ENCODE results near the gene C19orf73.
A peak's percentile ranks its signal among the peaks of the same experiment; 100 is the strongest.
"Not testable (repeated sequence)": the region's sequence is repeated elsewhere in the genome, so short reads cannot be mapped to it uniquely, and the experiment has no call there.

The C19orf73 gene

DNA sequence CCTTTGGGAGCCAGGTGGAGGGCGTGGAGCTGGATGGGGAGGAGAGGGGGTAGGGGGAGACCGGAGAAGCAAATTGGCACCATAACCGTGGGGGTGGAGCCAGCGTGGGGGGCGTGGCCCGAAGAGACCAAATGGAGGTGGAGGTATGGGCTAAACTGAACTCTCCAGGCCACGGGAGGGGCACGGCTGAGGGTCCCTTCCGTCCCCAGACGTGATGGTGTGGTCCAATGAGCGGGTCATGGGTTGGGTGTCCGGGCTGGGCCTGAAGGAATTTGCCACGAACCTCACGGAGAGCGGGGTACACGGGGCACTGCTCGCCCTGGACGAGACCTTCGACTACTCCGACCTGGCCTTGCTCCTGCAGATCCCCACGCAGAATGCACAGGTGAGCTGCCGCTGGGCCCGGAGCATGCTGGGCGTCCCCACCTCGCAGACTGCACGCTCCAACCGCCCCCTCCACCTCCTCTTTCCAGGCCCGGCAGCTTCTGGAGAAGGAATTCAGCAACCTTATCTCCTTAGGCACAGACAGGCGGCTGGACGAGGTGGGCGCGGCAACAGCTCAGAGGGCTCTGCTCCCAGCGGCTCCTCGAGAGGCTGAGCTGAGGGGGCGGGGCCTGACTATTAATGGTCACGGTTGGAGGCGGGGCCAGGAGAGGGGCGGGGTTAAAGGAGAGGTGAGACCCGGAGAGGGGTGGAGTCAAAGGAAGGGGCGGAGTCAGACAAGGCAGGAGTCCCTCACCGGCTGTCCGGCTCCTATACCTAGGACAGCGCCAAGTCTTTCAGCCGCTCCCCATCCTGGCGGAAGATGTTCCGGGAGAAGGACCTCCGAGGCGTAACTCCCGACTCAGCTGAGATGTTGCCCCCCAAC is 30.1 kb upstream of the C19orf73 start:
- TF ChIP-seq, protein P1, sequence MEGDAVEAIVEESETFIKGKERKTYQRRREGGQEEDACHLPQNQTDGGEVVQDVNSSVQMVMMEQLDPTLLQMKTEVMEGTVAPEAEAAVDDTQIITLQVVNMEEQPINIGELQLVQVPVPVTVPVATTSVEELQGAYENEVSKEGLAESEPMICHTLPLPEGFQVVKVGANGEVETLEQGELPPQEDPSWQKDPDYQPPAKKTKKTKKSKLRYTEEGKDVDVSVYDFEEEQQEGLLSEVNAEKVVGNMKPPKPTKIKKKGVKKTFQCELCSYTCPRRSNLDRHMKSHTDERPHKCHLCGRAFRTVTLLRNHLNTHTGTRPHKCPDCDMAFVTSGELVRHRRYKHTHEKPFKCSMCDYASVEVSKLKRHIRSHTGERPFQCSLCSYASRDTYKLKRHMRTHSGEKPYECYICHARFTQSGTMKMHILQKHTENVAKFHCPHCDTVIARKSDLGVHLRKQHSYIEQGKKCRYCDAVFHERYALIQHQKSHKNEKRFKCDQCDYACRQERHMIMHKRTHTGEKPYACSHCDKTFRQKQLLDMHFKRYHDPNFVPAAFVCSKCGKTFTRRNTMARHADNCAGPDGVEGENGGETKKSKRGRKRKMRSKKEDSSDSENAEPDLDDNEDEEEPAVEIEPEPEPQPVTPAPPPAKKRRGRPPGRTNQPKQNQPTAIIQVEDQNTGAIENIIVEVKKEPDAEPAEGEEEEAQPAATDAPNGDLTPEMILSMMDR (IDR thresholded peaks at IDR 0.05; ENCODE audit: borderline replicate concordance, control extremely low read depth, extremely low read depth, insufficient read depth, missing control alignments) = no peak
- peak; percentile 93 for DNase-seq (ENCODE audit: low spot score)
- in situ Hi-C loops (cut with MboI; ENCODE audit: low sequenced_read_pairs, unreplicated experiment) = no loop called here

GRCh38 chr19:49148044-49148682 is 29.2 kb upstream of the C19orf73 start:
- in situ Hi-C loops (cut with MboI; ENCODE audit: low sequenced_read_pairs, unreplicated experiment) = no loop called here
- TF ChIP-seq, protein P1 (IDR thresholded peaks at IDR 0.05; ENCODE audit: borderline replicate concordance, control extremely low read depth, extremely low read depth, insufficient read depth, missing control alignments) = no peak
- DNase-seq (ENCODE audit: low spot score) = no peak

- in situ Hi-C loops (cut with MboI; ENCODE audit: low sequenced_read_pairs, unreplicated experiment); DNase-seq (ENCODE audit: low spot score): not testable (repeated sequence)
Observed at GRCh38 chr19:49146408-49146770, 27.4 kb upstream of the C19orf73 start.

DNA sequence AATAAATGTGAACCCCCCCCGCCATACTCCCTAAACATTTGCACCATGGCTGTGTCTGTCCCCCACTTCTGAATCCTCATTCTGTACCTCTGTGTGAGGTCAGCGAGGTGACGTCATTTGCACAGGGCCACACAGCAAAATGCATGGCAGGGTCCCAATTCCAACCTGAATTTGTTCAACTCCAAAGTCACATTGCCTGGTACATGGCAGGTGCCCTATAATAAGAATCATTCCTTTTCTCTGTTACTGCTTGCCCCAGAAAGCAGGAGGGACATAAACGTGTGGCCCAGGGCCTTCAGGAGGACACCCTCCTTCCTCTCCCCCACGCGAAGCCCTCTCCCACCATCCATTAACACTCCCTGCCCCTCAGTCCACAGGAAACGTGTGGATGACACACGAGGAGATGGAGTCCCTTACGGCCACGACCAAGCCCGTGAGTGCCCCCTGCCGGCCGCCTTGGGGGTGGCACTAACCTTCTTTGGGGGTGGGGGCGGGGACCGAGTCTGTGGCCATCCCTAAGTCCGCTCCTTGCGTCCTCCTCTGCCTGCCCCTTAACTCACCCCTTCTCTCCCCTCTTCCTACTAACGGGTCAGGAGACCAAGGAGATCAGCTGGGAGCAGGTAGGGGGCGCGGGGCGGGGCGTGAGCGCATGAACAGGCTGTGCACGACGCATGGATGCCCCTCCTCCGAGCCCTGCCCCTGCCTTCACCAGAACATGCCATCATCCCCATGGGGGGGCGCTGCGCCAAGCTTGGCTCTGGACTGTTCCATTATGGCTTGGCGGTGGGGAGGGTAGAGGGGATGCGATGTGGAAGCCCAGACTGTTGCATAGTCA is 26.8 kb upstream of the C19orf73 start:
- TF ChIP-seq, protein P1 (IDR thresholded peaks at IDR 0.05; ENCODE audit: borderline replicate concordance, control extremely low read depth, extremely low read depth, insufficient read depth, missing control alignments) = peak; percentile 76
- DNase-seq (ENCODE audit: low spot score) = peak; percentile 90
- in situ Hi-C loops (cut with MboI; ENCODE audit: low sequenced_read_pairs, unreplicated experiment) = no loop called here

DNA sequence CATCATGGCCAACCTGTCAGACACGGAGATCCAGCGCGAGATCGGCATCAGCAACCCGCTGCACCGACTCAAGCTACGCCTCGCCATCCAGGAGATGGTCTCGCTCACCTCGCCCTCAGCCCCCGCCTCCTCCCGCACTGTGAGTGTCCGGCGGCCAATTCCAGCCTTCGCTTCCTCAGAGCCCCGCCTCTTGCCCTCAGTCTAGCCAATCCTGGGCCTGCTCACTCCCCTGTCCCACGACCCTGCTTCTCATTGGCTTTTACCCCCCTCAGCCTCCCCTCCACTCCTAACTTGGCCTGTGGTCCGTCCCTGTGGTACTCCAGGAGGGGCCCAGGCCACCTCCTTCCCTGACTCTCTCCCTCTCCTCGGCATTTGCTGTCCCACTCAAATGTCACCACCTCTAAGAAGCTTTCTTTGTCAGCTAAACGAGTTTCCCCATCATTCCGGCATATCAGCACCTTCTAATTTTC is 24.0 kb upstream of the C19orf73 start:
- in situ Hi-C loops (cut with MboI; ENCODE audit: low sequenced_read_pairs, unreplicated experiment) = no loop called here
- TF ChIP-seq, protein P1 (IDR thresholded peaks at IDR 0.05; ENCODE audit: borderline replicate concordance, control extremely low read depth, extremely low read depth, insufficient read depth, missing control alignments) = no peak
- DNase-seq (ENCODE audit: low spot score) = peak; percentile 89

DNA sequence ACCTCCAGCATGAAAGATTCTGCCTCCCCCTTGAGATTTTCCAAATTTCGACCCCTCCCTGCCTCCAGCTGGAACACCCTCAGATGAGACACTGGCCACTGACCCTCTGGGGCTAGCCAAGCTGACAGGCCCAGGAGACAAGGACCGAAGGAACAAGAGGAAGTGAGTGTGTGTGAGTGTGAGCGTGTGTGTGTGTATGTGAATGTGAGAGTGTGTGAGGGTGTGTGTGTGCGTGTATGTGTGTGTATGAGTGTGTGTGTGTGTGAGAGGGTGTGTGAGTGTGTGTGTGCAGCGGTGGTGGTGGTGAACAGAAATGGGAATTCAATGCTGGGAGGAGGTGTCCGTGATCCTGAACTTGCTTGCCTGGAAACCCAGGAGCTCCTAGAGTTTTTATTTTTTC is 22.4 kb upstream of the C19orf73 start:
- no peak for DNase-seq (ENCODE audit: low spot score)
- in situ Hi-C loops (cut with MboI; ENCODE audit: low sequenced_read_pairs, unreplicated experiment) = no loop called here
- TF ChIP-seq, protein P1 (IDR thresholded peaks at IDR 0.05; ENCODE audit: borderline replicate concordance, control extremely low read depth, extremely low read depth, insufficient read depth, missing control alignments) = no peak
